ENCODE data around the gene SF3A1.
"Not testable (repeated sequence)": the region's sequence is repeated elsewhere in the genome, so short reads cannot be mapped to it uniquely, and the experiment has no call there.

The SF3A1 gene

DNA sequence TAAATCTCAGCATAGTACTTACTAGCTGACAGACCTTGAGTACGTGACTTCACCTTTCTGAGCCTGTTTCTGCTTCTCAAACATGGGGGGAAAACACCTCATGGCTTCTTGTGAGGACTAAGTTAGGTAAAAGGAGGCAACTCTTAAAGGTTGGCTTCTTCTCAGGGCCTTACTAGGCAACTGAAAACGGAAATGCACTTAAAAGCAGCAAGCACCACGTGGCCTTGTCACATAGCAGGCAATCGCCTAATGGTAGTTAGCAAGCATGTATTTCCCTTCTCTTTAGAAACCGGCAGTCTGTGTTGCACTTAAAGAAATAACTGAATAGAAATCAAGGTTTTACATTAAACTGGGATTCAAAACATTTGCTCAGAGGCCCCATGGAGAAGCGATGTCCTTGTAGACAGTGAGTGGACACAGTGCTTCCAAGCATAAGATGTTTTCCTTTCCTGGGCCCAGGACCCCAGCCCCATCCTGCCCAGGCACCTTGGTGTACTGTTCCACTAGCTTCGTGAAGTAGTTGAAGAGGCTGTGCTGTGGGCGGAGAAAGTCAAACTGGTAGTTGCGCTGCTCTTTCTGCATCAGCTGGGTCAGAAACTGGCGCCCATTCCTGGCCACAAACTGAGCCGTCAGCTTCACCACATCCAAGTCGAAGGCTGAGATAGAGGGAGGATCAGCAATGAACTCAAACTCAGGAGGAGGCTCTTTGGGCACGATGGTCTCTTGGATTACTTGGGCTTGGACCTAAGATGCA, 12.1 kb downstream of the SF3A1 start:
- H3K36me3 Mint-ChIP-seq = peaks cover 7% of the 10 kb centered on the region
- H3K27ac Mint-ChIP-seq = no peak overlapping the region

DNA sequence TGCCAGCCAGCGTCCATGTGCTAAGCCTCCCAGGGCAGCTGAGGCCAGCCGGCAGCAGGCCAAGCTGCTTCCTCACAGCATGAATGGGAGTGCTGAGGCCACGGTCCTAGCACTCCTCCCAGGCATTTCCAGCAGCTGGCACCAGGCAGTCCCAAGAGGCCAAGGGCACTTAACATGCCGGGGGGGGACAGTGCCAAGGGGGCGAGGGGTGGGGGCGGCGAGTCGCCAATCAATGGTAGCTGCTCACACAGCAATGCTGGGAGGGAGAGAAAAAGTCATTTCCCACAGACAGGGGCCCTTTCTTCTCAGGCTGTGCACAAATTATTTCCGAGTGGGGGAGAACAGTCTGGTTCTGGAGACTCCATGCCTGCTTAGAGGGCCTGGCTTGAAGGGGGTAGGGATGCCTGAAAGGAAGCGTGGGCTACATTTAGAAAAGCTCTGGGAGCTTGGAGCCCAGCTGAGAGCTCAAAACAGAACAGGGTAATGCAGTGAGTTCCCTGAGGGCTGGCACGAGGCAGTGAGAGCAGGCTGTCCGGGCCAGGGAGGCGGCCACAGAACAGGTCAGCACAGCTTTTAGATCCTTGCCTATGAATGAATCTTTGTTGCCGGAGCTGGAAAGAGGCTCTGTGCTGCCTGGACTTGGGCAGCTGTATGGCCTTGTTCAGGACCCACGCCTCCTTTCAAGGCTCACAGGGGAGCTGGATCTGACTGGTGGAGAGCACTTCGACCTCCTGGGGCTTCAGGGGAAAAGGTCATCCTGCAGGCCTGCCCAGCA, 15.6 kb downstream of the SF3A1 start:
- H3K27me3 Mint-ChIP-seq = no peaks in the 10 kb centered on the region
- no peak overlapping the region for H3K4me3 Mint-ChIP-seq
- peaks cover 5% of the 10 kb centered on the region for H3K36me3 Mint-ChIP-seq
- no peaks in the 10 kb centered on the region for H3K9me3 Mint-ChIP-seq (ENCODE audit: low read depth)
- no peak overlapping the region for H3K27ac Mint-ChIP-seq
- H3K4me1 Mint-ChIP-seq (ENCODE audit: low read depth) = peaks cover 5% of the 10 kb centered on the region

More for the DNA sequence above, 12.1 kb downstream of the SF3A1 start:
- Mint-ChIP-seq H3K9me3 (ENCODE audit: low read depth) (no peaks in the 10 kb centered on the region), H3K27me3 (no peaks in the 10 kb centered on the region), H3K4me3 (no peak overlapping the region), H3K4me1 (ENCODE audit: low read depth) (peaks cover 27% of the 10 kb centered on the region)

DNA sequence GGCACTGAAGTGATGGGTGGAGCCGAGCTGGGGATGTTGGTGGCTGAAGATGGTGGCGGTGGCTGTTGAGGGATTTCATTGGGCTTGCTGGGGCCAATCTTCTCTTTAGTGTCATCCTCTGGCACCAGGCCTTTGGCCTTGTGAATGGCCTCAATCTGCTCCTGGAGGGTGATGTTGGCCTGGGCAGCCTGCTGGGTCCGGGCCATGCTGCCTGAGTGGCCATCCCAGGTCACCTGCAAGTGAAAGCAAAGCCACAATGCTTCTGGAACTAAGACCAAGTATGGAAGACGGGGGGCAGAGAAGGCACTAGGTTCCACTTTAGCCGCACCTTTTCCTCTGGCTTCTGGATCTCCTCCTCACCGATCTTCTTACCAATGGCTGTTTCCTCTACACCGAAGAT, 17.9 kb downstream of the SF3A1 start:
- peaks cover 14% of the 10 kb centered on the region for H3K4me1 Mint-ChIP-seq (ENCODE audit: low read depth)

DNA sequence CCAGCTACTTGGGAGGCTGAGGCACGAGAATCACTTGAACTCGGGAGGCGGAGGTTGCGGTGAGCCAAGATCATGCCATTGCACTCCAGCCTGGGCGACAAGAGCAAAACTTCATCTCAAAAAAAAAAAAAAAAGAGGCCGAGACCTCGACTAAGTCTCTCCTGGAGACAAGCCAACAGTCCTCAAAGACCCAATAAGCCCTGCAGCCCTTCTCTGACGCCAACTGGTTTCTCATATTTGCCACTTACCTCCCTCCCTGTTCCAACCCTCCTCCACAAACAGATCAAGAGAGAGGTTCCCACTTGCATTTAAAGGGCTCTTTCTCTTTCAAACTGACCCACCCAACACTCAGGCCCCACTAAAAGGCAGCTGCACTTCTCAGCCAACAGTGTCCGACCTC, 18.4 kb downstream of the SF3A1 start:
- H3K36me3 Mint-ChIP-seq; H3K27me3 Mint-ChIP-seq; H3K4me3 Mint-ChIP-seq; H3K27ac Mint-ChIP-seq; H3K9me3 Mint-ChIP-seq (ENCODE audit: low read depth): not testable (repeated sequence)
- H3K4me1 Mint-ChIP-seq (ENCODE audit: low read depth) = peaks cover 19% of the 10 kb centered on the region

More for the DNA sequence above, 17.9 kb downstream of the SF3A1 start:
- Mint-ChIP-seq H3K27ac (no peak overlapping the region), H3K4me3 (no peak overlapping the region), H3K9me3 (ENCODE audit: low read depth) (no peaks in the 10 kb centered on the region), H3K27me3 (no peaks in the 10 kb centered on the region), H3K36me3 (peaks cover 8% of the 10 kb centered on the region)

DNA sequence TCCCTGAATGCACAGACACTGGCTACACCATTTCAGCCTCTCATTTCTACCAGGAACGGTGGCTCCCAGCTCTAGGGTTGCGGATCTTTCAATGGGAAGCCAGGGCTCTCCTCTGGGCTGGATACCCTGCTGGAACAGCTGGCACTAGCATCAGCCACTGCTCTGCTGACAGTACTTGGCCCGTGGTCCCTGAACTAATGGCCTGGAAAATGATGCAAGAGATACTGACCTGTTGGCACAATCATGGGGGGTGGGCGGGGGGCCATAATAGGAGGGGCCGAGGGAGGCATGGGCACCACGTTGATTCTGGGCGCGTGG, 19.3 kb downstream of the SF3A1 start:
- H3K4me1 Mint-ChIP-seq (ENCODE audit: low read depth) = peaks cover 25% of the 10 kb centered on the region
- H3K9me3 Mint-ChIP-seq (ENCODE audit: low read depth) = no peaks in the 10 kb centered on the region
- H3K36me3 Mint-ChIP-seq = peaks cover 3% of the 10 kb centered on the region
- no peak overlapping the region for H3K4me3 Mint-ChIP-seq
- H3K27me3 Mint-ChIP-seq = no peaks in the 10 kb centered on the region
- no peak overlapping the region for H3K27ac Mint-ChIP-seq

DNA sequence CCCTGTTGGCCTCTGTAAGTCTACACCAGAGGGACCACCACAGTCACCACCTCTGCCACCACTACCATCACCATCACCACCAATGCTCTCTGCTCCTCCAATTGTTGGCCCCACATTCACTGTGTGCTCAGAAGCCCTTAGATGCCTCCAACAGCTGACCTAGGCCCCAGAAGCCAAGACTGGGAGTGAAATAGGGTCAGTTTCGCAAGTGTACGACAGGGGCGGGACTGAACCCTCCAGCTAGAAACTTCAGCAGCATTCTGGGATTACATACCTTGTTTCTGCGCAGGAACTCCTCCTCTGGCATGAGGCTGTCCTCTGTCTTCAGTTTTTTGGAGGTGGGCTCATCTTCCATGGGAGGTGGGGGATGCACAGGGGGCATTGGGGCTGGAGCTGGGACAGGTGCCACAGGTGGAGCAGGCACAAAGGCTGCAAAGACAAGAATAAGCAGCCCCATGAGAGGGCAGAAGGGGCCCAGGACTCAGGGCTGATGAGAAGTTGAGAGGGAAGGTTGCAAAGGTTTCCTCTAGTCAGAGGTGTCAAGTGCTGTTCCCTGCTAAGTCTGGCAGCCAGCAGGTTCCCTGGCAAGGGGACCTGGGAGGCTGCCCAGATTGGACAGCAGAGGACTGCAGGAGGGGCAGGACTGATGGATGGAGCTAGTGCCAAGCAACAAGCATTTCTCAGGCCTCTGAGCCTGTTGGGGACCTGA, 19.8 kb downstream of the SF3A1 start:
- Mint-ChIP-seq H3K27me3 (no peaks in the 10 kb centered on the region), H3K9me3 (ENCODE audit: low read depth) (no peaks in the 10 kb centered on the region), H3K27ac (no peak overlapping the region), H3K4me3 (no peak overlapping the region), H3K36me3 (peaks cover 3% of the 10 kb centered on the region), H3K4me1 (ENCODE audit: low read depth) (peaks cover 28% of the 10 kb centered on the region)

DNA sequence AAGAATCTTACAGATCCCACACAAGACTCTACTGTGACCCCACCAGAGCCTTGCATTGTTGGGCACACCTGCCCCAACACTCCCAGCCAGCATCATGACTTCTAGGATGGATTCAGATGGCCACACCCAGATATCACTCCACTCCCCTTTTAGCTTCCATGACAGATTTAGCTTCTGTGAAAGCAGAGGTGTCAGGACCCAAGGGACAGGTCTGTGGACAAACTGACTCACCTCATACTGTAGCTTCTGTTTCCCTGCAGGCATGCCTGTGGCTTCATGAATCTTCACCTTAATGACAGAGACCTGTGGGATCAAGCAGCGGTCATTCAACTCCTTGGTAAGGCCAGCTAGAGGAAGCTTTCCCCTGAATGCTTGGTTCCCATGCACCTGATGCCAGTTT, 21.5 kb downstream of the SF3A1 start:
- no peaks in the 10 kb centered on the region for H3K27me3 Mint-ChIP-seq
- peaks cover 28% of the 10 kb centered on the region for H3K4me1 Mint-ChIP-seq (ENCODE audit: low read depth)
- peak overlapping the region; percentile 68 for H3K27ac Mint-ChIP-seq
- no peaks in the 10 kb centered on the region for H3K9me3 Mint-ChIP-seq (ENCODE audit: low read depth)
- no peak overlapping the region for H3K4me3 Mint-ChIP-seq
- peaks cover 6% of the 10 kb centered on the region for H3K36me3 Mint-ChIP-seq

DNA sequence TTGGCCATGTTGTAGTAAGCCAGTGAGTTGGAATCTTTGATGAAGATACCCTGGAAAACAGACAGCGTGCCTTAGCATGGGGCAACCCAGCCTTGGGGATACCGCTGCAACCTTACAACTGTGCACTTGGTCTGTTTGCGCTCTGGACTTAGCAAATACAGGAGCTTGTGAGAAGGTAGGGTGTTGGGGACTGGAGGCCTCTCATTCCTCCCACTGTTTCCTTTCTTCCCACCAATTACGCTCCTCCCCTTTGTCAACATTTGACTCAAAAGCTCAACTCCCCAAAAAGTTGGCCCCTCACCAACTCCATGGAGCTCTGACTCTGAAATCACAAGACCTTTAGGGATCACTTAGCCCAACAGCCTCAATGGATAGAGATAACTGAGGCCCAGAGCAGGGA, 22.0 kb downstream of the SF3A1 start:
- Mint-ChIP-seq H3K4me3 (no peak overlapping the region), H3K4me1 (ENCODE audit: low read depth) (peaks cover 28% of the 10 kb centered on the region), H3K36me3 (peaks cover 6% of the 10 kb centered on the region), H3K9me3 (ENCODE audit: low read depth) (no peaks in the 10 kb centered on the region), H3K27ac (no peak overlapping the region), H3K27me3 (no peaks in the 10 kb centered on the region)

DNA sequence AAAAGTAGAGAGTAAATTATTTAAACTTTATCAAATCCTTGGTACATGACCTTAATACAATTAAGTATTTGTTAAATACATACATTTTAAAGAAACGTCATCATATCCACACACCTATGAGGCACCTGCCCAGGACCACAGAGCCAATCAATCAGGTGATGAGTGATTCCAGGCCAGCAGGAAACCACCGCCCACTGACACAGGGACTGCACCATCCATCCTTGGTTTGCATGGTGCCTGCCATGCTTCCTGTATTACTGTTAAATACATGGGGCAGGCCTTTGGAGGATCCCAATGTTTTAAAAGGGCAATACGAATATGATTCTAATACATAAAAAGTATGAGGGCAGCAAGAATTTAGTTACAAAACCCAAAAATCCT, 23.0 kb downstream of the SF3A1 start:
- no peaks in the 10 kb centered on the region for H3K27me3 Mint-ChIP-seq
- H3K36me3 Mint-ChIP-seq = peaks cover 6% of the 10 kb centered on the region
- peak overlapping the region; percentile 61 for H3K27ac Mint-ChIP-seq
- no peak overlapping the region for H3K4me3 Mint-ChIP-seq
- H3K4me1 Mint-ChIP-seq (ENCODE audit: low read depth) = peaks cover 28% of the 10 kb centered on the region
- H3K9me3 Mint-ChIP-seq (ENCODE audit: low read depth) = no peaks in the 10 kb centered on the region

DNA sequence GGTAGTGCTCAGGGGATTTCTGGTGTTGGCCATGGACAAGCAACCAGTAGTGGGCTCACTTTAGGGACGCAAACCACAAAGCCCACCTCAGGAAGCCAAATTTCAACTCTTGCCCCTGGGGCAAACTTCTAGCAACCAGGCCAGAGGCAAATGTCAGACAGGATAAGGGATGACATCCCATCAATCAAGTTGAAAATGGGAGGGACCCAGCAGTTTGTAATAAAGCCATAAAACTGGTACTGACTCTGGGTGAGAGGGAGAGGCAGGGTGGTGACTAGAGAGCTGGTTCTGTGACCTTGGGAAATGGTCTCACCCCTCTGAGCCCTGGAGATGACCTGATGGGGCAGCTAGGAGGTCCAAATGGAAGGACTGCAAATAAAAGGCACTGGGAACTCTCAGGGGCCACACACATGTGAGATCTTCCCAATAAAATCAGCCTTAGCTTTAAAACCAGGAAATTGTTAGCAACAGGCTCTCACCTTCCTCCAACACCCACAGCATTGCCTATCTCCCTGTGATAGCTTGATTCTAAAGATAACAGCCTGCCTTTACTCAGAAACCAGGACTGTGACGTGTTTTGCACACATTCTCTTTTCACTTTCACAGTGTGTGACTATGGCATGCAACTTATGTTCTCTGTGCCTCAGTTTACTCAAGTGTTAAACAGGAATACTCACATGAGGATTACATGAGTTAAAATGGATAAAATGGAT, 23.5 kb downstream of the SF3A1 start:
- Mint-ChIP-seq H3K4me1 (ENCODE audit: low read depth) (peaks cover 28% of the 10 kb centered on the region), H3K27me3 (no peaks in the 10 kb centered on the region), H3K9me3 (ENCODE audit: low read depth) (no peaks in the 10 kb centered on the region), H3K27ac (peak overlapping the region; percentile 61), H3K4me3 (no peak overlapping the region), H3K36me3 (peaks cover 6% of the 10 kb centered on the region)

DNA sequence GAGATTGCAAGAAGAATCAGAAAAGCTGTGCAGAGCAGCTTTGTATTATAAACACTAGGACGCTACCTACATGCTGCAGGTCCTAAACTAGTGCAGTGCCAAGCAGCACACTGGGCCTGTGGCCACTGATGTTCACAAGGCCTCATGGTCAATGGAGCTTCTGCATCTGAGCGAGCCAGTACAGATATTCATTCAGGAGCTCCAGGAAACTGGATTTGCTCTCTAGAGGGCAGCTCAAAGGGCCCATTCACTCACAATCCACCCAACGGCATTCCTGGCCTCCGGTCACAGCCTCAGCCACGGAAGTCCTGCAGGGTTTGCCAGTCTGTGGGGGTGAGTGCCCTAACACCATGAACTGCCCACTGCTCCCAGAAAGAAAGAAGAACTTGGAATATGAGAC, 24.1 kb downstream of the SF3A1 start:
- no peaks in the 10 kb centered on the region for H3K27me3 Mint-ChIP-seq
- no peak overlapping the region for H3K4me3 Mint-ChIP-seq
- peak overlapping the region; percentile 67 for H3K27ac Mint-ChIP-seq
- peaks cover 33% of the 10 kb centered on the region for H3K4me1 Mint-ChIP-seq (ENCODE audit: low read depth)
- H3K9me3 Mint-ChIP-seq (ENCODE audit: low read depth) = no peaks in the 10 kb centered on the region
- peaks cover 6% of the 10 kb centered on the region for H3K36me3 Mint-ChIP-seq

DNA sequence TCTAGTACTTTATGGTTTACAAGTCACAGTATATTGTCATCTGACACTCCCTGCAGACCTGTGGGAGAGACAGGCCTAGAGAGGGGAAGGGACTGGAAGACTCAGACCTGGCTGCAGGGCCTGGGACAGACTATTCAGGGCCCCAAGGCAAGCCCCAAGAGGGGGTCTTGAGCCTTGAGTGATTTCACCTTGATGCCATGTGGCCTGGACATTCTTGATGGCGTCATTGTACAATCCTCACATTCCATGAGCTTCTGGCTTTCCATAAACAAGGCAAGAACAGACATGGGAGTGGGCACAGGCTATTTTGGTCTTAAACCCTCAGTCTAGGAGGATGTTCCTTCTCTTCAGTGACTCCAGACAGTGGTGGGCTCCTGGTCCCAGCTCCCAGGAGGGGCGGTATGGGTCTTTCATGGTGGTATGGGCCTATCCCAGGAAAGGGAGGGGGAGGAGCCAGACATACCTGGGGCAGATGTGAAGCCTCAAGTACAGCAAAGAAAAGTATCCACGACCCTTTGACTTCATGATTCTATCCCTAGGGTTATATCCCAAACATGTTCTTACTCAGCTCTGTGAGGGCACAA, 28.1 kb downstream of the SF3A1 start:
- no peaks in the 10 kb centered on the region for H3K27me3 Mint-ChIP-seq
- H3K4me3 Mint-ChIP-seq = no peak overlapping the region
- H3K9me3 Mint-ChIP-seq (ENCODE audit: low read depth) = no peaks in the 10 kb centered on the region
- H3K36me3 Mint-ChIP-seq = peaks cover 3% of the 10 kb centered on the region
- peaks cover 48% of the 10 kb centered on the region for H3K4me1 Mint-ChIP-seq (ENCODE audit: low read depth)
- peak overlapping the region; percentile 58 for H3K27ac Mint-ChIP-seq

DNA sequence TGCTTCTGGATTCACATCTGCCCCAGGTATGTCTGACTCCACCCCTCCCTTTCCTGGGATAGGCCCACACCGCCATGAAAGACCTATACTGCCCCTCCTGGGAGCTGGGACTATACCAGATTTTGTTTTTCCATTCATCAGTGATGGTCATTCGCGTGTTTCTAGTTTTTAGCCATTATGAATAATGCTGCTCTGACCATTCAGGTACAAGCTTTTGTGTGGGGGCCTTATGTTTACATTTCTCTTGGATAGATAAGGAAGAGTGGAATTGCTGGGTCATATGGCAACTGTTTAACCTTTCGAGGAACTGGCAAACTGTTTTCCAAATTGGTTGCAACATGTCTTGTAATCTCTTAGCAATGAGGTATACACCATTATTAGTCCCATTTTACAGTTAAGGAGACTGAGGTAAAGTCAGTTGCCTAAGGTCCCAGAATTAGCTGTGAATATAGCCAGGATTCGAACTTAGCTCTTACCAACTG, 28.8 kb downstream of the SF3A1 start:
- H3K9me3 Mint-ChIP-seq (ENCODE audit: low read depth) = no peaks in the 10 kb centered on the region
- H3K4me3 Mint-ChIP-seq = peak overlapping the region; percentile 85
- H3K36me3 Mint-ChIP-seq = peaks cover 3% of the 10 kb centered on the region
- peak overlapping the region; percentile 58 for H3K27ac Mint-ChIP-seq
- H3K27me3 Mint-ChIP-seq = no peaks in the 10 kb centered on the region
- peaks cover 49% of the 10 kb centered on the region for H3K4me1 Mint-ChIP-seq (ENCODE audit: low read depth)

DNA sequence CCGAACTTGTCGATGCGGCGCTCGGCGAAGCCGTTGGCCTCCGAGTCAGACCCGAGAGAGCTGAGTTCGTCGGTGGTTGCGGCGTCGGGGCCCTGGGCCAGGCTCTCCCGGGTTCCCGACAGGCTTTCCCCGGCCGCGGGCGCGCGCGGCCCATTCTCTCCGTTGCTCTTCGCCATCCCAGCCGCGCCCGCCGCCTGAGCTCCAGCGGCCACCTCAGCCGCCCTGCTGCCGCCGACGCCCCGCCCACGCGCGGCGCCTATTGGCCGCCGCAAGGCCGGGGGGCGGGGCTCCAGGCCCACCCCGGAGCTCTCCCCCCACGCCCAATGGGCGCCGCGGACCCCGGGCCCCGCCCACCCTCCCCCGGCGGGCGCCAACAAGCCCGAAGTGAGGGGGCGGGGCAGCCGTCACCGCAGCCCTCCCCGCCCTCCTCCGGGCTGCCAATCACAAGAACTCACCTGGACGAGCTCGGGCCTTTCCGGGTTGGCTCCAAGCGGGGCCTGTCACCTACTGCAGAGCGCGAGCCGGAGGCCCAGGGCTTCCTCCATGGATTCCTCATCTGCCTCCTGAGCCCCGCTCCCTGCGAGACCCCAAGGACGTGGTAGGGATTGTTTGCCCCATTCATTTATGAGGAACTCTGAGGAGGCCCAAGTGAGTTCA, 29.9 kb downstream of the SF3A1 start, which contains the start of gene TBC1D10A:
TSS of gene TBC1D10A (minus strand) at position 236 of the 657 bp plus-strand sequence. CDS start at position 176, 60 bp downstream.
- Mint-ChIP-seq H3K9me3 (ENCODE audit: low read depth) (no peaks in the 10 kb centered on the region), H3K4me3 (peak within 1 kb of the TSS; percentile 91), H3K4me1 (ENCODE audit: low read depth) (peaks cover 48% of the 10 kb centered on the region), H3K27me3 (no peaks in the 10 kb centered on the region), H3K27ac (peak within 1 kb of the TSS; percentile 91), H3K36me3 (peaks cover 3% of the 10 kb centered on the region)

Measured in activated naive CD8-positive, alpha-beta T cell (primary cell).